Neutrophil (primary cell): ENCODE measurements around the gene TSPAN16.

Source experiments
- H3K27ac ChIP-seq: fragments of 200-600 bp; sonication (generic); 2 replicates; pipeline ENCODE4 v1.5.1; 2016; ENCODE audit warnings: mild to moderate bottlenecking, moderate library complexity
- H3K27me3 ChIP-seq: fragments of 200-600 bp; sonication (generic); 2 replicates; pipeline ENCODE4 v1.6.0; 2016; ENCODE audit warnings: mild to moderate bottlenecking
- H3K36me3 ChIP-seq: fragments of 200-600 bp; sonication (generic); 2 replicates; pipeline ENCODE4 v1.5.1; 2017
- H3K4me1 ChIP-seq, 2 experiments: fragments of 200-600 bp in 1 of 2; sonication (generic) in 1 of 2; 1 replicate in 1 of 2; 2 replicates in 1 of 2; pipeline versions ENCODE4 v1.5.1 to v1.6.1; 2013 to 2016; ENCODE audit warnings: low read depth in 1 of 2, low read length in 1 of 2, mild to moderate bottlenecking in 1 of 2, moderate library complexity in 1 of 2; ENCODE audit not compliant: control insufficient read depth in 1 of 2, insufficient read depth in 1 of 2
- H3K4me3 ChIP-seq, 2 experiments: fragments of 200-600 bp in 1 of 2; sonication (generic) in 1 of 2; 1 replicate in 1 of 2; 2 replicates in 1 of 2; pipeline ENCODE4 v1.5.1; 2013 to 2016; ENCODE audit warnings: low read depth in 1 of 2, low read length in 1 of 2, mild to moderate bottlenecking in 1 of 2, moderate library complexity in 1 of 2
- H3K9me3 ChIP-seq: fragments of 200-600 bp; sonication (generic); 2 replicates; pipeline ENCODE4 v1.5.1; 2016
- CTCF ChIP-seq: fragments of 200-600 bp; sonication (generic); IDR thresholded peaks from 2 replicates; pipeline ENCODE4 v1.5.1; 2016; ENCODE audit warnings: antibody characterized with exemption

Gene TSPAN16

GRCh38 chr19:11257846-11258380, 38.0 kb upstream of the TSPAN16 start:
- Histone ChIP-seq H3K4me1 (peaks cover 0 to 2% of the 10 kb centered on the region in 2 experiments), H3K36me3 (no peaks in the 10 kb centered on the region), H3K4me3 (no peak overlapping the region), H3K9me3 (no peaks in the 10 kb centered on the region), H3K27ac (no peak overlapping the region), H3K27me3 (peaks cover 50% of the 10 kb centered on the region)
- no peak for TF ChIP-seq CTCF

- Histone ChIP-seq H3K27ac (no peak overlapping the region), H3K4me1 (peaks cover 0 to 2% of the 10 kb centered on the region in 2 experiments), H3K27me3 (peaks cover 79% of the 10 kb centered on the region), H3K4me3 (no peak overlapping the region), H3K9me3 (no peaks in the 10 kb centered on the region), H3K36me3 (no peaks in the 10 kb centered on the region)
- TF ChIP-seq CTCF, result no peak
These were observed 35.0 kb upstream of the TSPAN16 start for GRCh38 chr19:11260996-11261395.

GRCh38 chr19:11261431-11261970, 34.5 kb upstream of the TSPAN16 start:
- Histone ChIP-seq H3K4me3 (peak overlapping the region; percentile 57 to 75), H3K27ac (no peak overlapping the region), H3K36me3 (no peaks in the 10 kb centered on the region), H3K9me3 (no peaks in the 10 kb centered on the region), H3K27me3 (peaks cover 78% of the 10 kb centered on the region), H3K4me1 (peaks cover 0 to 2% of the 10 kb centered on the region in 2 experiments)
- no peak for TF ChIP-seq CTCF

GRCh38 chr19:11261971-11262839, 33.8 kb upstream of the TSPAN16 start, which contains the start of gene DOCK6:
TSS of gene DOCK6 (minus strand) at chr19:11262524. CDS start at chr19:11262440, 84 bp downstream.
- Histone ChIP-seq H3K27me3 (peaks cover 81% of the 10 kb centered on the region), H3K4me1 (peaks cover 0 to 2% of the 10 kb centered on the region in 2 experiments), H3K36me3 (no peaks in the 10 kb centered on the region), H3K4me3 (peak within 1 kb of the TSS; percentile 57 to 75), H3K27ac (no peak within 1 kb of the TSS), H3K9me3 (no peaks in the 10 kb centered on the region)
- TF ChIP-seq CTCF, result no peak

GRCh38 chr19:11263726-11264125, 32.2 kb upstream of the TSPAN16 start:
- Histone ChIP-seq H3K4me3 (no peak overlapping the region), H3K4me1 (peaks cover 0 to 2% of the 10 kb centered on the region in 2 experiments), H3K9me3 (no peaks in the 10 kb centered on the region), H3K27ac (no peak overlapping the region), H3K36me3 (no peaks in the 10 kb centered on the region), H3K27me3 (peaks cover 95% of the 10 kb centered on the region)
- TF ChIP-seq CTCF, result no peak
